Pancreas (tissue), 10 donors: ENCODE results near the gene PRPSAP1. TPM values are rescaled to one million over a fixed set of nuclear protein-coding genes. Genes with fewer than 3 reads are reported as not detected.

Experiments
- ATAC-seq, 4 donors: fragments of 200-7000 bp; cut with Tn5 transposase; one replicate each; pipeline versions ENCODE4 v1.8.0 to v1.9.1; 2020; ENCODE audit warnings: mild to moderate bottlenecking in 4 of 4, moderate library complexity in 4 of 4
- DNase-seq, 6 donors: peaks; one replicate each; pipeline ENCODE4 v3.0.0-alpha.2; 2020
- FAIRE-seq: peaks from 2 replicates; lab custom pipeline; 2012; peaks lifted over from hg19 to GRCh38; lab: Jason Lieb, UNC
- H3K27ac ChIP-seq, 4 donors: fragments of 200-600 bp; sonication (generic); 1 replicate in 3 of 4; 2 replicates in 1 of 4; pipeline versions ENCODE4 v1.5.0 to v1.8.0; 2020
- H3K27me3 ChIP-seq, 4 donors: fragments of 200-600 bp; one replicate each; pipeline ENCODE4 v1.8.0; 2021
- H3K36me3 ChIP-seq, 3 donors: fragments of 200-600 bp; sonication (generic) in 1 of 3; one replicate each; pipeline versions ENCODE4 v1.5.0 to v1.8.0; 2020 to 2021
- H3K4me1 ChIP-seq, 3 donors: fragments of 200-600 bp; one replicate each; pipeline ENCODE4 v1.8.0; 2021
- H3K4me3 ChIP-seq, 4 donors: fragments of 200-600 bp; sonication (generic) in 2 of 4; one replicate each; pipeline versions ENCODE4 v1.5.0 to v1.8.0; 2020 to 2021
- H3K9me3 ChIP-seq, 4 donors: fragments of 200-600 bp; one replicate each; pipeline ENCODE4 v1.8.0; 2021
- CTCF ChIP-seq, 4 donors: fragments of 200-600 bp; sonication (generic) in 3 of 4; IDR thresholded peaks; one replicate each; pipeline versions ENCODE4 v1.5.0 to v1.8.0; 2021; ENCODE audit warnings: antibody characterized with exemption in 4 of 4
- WGBS, 2 donors: extraction: QIAGEN DNeasy Blood & Tissue Kit; methylation state at CpG; one replicate each; pipeline ENCODE4 v1.1.7; 2013; 5-methylcytosine and 5-hydroxymethylcytosine counted together
- intact Hi-C, 3 donors: fragments of 100-400 bp; cut with DNase I; formaldehyde crosslinking; loops; one replicate each; pipeline versions ENCODE4 v1.11.1 to v1.14.2; 2022
- polyA plus RNA-seq, 2 donors: library from polyadenylated mRNA; stranded (reverse); fragments of 200-250 nt; gene quantifications; one replicate each; pipeline ENCODE4 v1.2.3, GENCODE V29; 2013
- total RNA-seq, 6 donors: library from RNA; stranded (reverse); fragmentation: NEBNext Ultra II Directional in 4 of 6; extraction: Animal tissue kit (Norgen Biotek cat#: 25700) in 4 of 6; gene quantifications; one replicate each; pipeline versions ENCODE4 v1.2.1 to v1.2.4, GENCODE V29; 2021 to 2023
- donor health status: healthy with polysubstance abuse.
- donor health status: DM: no; HTN: no; CAD: no; lungs with moderate emphysema.
- donor health status: DM: no; HTN: no; CAD: no.
- donor health status: control.
- donor health status: control.
- donor health status: Bipolar disorder and iron deficiency.
- donor health status: DM: yes; HTN: yes; CAD: no.
- donor health status: DM: no; HTN: no; CAD: no.
- donor health status: DM: no; HTN: no; CAD: no.
- donor health status: DM: yes; HTN: yes; CAD: no.

PRPSAP1 gene
- total and polyA plus RNA-seq, 8 donors, result 18.5 to 43.3 (median 25.7) TPM

DNA sequence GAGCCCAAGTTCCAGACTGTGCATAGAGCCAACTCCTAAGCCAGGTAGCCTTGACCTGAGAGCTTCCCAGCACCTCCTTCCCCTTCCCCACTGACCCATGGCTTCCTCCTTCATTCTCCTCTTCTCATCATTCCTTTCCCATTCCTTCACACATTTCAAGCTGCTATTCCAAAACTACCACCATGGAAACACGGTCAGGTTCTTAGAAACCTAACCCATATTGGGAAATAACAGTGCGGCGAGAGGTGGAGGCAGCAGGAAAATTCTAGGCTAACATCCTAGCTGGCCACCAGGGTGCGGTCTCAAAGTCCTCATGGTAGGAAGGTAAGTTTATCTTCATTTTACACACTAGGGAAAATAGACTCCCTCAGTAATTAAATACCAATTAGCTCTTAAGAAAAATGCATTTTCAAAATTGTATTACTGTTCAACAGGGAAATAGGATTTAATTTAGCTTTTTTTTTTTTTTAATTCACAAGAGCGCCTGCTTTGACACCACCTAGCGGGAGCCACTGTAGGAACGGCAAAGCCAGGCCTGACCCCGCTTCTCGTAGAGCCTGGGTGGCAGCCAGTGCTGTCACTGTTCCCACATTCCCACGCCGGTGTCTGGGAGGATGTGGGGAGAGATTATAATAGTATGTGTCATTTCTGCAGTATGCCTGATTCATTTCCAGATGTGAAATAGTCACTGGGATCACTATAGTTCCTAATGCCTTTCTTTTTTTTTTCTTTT, 16.7 kb upstream of the PRPSAP1 start:
- intact Hi-C loops, result no loop called here
- Histone ChIP-seq H3K4me1 (no peaks in the 10 kb centered on the region), H3K36me3 (no peaks in the 10 kb centered on the region), H3K27ac (peak overlapping the region in 2 of 4 donors; percentile 31 to 47), H3K4me3 (no peak overlapping the region), H3K27me3 (no peaks in the 10 kb centered on the region), H3K9me3 (no peaks in the 10 kb centered on the region)
- FAIRE-seq (no peak), DNase-seq (peak in 5 of 6 donors; percentile 47 to 72 (median 68)), ATAC-seq (peak; percentile 72 to 86 (median 84))
- 25 to 29% methylated on average over 11 of the region's 11 CpGs for WGBS, 2 donors
- TF ChIP-seq CTCF (IDR thresholded peaks at IDR 0.05), result peak in 3 of 4 donors; percentile 21 to 48 (median 38)

- peak overlapping the region in 1 of 4 donors; percentile 31 for H3K27ac ChIP-seq
- no peaks in the 10 kb centered on the region for H3K4me1 ChIP-seq
- DNase-seq (no peak), FAIRE-seq (no peak), ATAC-seq (no peak)
- H3K36me3 ChIP-seq, result no peaks in the 10 kb centered on the region
- no peaks in the 10 kb centered on the region for H3K27me3 ChIP-seq
- intact Hi-C loops, result no loop called here
- 80 to 84% methylated on average over 7 of the region's 7 CpGs for WGBS, 2 donors
- H3K9me3 ChIP-seq, result no peaks in the 10 kb centered on the region
- H3K4me3 ChIP-seq, result no peak overlapping the region
- TF ChIP-seq CTCF (IDR thresholded peaks at IDR 0.05), result no peak
Measured at GRCh38 chr17:76369804-76370203, 16.1 kb upstream of the PRPSAP1 start.

DNA sequence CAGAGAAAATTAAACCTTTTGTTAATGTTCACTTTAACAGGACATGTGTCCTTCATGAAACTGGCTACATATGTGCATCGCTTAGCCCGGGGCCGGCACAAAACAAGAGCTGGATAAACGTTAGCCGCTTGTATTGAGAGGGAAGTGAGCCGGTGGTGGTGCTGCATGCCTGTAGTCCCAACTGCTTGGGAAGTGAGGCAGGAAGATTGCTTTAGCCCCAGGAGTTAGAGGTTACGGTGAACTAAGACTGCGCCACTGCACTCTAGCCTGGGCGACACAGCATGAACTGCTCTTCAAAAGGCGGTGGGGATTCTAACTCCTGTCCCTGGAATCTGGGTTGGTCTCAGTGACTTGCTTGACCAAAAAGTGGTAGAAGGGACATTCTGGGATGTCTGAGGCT, 15.7 kb upstream of the PRPSAP1 start:
- no peak for DNase-seq
- no peak for ATAC-seq
- no peaks in the 10 kb centered on the region for H3K36me3 ChIP-seq
- no peaks in the 10 kb centered on the region for H3K27me3 ChIP-seq
- WGBS, 2 donors, result 83 to 90% methylated on average over 10 of the region's 10 CpGs
- intact Hi-C loops, result no loop called here
- no peak for TF ChIP-seq CTCF (IDR thresholded peaks at IDR 0.05)
- no peaks in the 10 kb centered on the region for H3K4me1 ChIP-seq
- H3K4me3 ChIP-seq, result no peak overlapping the region
- no peak overlapping the region for H3K27ac ChIP-seq
- no peak for FAIRE-seq
- no peaks in the 10 kb centered on the region for H3K9me3 ChIP-seq

DNA sequence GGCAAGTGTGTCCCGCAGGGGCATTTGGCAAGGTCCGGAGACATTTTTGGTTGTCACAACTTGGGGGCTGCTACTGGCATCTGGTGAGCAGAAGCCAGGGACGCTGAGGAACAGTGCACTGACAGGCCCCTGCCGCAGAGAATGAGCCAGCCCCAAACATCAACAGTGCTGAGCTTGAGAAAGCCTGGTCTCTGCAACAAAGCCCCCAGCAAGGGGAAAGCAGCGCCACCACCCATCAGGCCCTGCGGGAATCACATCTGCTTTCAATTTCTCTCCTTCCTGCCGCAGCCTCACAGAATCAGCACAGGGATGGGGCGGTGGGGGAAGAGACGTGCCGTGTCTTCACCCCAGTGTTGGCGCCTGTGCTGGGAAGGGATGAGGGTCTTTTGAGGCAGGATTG, 14.8 kb upstream of the PRPSAP1 start:
- intact Hi-C loops, result no loop called here
- no peak for TF ChIP-seq CTCF (IDR thresholded peaks at IDR 0.05)
- Histone ChIP-seq H3K4me1 (no peaks in the 10 kb centered on the region), H3K4me3 (no peak overlapping the region), H3K36me3 (no peaks in the 10 kb centered on the region), H3K27ac (no peak overlapping the region), H3K9me3 (no peaks in the 10 kb centered on the region), H3K27me3 (no peaks in the 10 kb centered on the region)
- WGBS, 2 donors, result 87 to 88% methylated on average over 11 of the region's 11 CpGs
- ATAC-seq (no peak), FAIRE-seq (no peak), DNase-seq (no peak)

DNA sequence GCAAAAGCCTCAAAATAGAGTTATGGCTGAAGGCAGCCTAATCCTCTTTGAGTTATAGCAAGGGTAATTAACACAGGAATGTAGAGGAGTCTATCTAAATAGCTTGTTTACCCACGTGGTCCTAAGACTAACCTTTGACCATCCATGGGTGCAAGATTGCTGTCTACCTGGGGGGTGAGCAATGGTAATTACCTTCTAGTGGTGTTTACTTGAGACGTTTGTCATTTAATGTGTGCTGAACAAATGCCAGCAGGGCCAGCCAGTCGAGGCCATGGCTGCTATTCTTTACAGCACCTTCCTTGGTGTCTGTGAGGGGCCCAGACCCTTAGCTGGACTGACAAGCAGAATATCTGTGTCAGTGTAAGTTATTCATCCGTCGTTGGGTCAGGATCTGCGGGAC, 13.9 kb upstream of the PRPSAP1 start:
- Histone ChIP-seq H3K27me3 (no peaks in the 10 kb centered on the region), H3K27ac (no peak overlapping the region), H3K36me3 (no peaks in the 10 kb centered on the region), H3K9me3 (no peaks in the 10 kb centered on the region), H3K4me1 (no peaks in the 10 kb centered on the region), H3K4me3 (no peak overlapping the region)
- no peak for TF ChIP-seq CTCF (IDR thresholded peaks at IDR 0.05)
- DNase-seq, result no peak
- ATAC-seq, result no peak
- FAIRE-seq, result no peak
- intact Hi-C loops, result no loop called here
- 62 to 64% methylated on average over 6 of the region's 6 CpGs for WGBS, 2 donors
